ENCODE data around the gene SPATS2L. TPM values are rescaled to one million over a fixed set of nuclear protein-coding genes. Genes with fewer than 3 reads are reported as not detected.

SPATS2L gene
- total and polyA plus RNA-seq, 2 of the 13 experiments (the other 11 are each of a cell fraction or from before 2014, with no cell fraction given), result 154 to 212 TPM

DNA sequence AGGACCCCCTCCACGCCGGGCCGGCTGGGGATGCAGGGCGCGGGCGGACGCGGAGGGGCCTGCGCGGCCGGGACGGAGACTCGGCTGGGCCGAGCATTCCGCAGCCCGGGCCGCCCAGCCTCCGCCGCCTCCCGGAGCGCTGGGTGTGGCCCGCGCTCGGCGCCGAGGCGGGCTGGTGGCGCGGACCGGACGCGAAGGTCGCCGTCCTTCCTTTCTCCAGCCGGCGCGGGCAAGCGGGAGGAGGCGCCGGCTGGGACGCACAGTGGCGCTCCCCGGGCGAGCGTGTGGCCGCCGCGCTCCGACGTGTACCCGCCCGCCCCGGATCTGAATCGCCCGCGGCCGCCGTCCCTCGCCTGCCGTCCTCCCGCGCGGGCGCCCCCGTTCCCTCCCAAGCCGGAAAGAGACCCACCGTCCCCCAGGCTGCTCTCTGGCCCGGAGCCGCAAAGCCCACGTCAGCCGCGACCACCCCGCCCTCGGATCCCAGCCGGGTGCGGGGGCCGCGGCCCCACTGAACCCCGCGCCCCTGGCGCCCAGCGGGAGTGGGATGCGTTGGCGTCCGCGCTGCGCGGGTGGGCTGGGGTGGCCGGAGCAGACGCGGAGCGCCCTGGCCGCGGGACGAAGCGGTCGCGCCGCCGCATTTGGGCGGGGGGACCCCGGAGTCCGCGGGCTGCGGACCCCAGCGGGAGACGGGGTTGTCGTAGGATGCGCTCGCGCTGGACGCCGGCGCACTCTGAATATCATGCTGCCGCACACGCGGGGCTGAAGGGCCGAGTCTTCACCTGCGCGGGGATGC, 634 bp downstream of the SPATS2L start (continued):
- TF ChIP-seq, protein P1, sequence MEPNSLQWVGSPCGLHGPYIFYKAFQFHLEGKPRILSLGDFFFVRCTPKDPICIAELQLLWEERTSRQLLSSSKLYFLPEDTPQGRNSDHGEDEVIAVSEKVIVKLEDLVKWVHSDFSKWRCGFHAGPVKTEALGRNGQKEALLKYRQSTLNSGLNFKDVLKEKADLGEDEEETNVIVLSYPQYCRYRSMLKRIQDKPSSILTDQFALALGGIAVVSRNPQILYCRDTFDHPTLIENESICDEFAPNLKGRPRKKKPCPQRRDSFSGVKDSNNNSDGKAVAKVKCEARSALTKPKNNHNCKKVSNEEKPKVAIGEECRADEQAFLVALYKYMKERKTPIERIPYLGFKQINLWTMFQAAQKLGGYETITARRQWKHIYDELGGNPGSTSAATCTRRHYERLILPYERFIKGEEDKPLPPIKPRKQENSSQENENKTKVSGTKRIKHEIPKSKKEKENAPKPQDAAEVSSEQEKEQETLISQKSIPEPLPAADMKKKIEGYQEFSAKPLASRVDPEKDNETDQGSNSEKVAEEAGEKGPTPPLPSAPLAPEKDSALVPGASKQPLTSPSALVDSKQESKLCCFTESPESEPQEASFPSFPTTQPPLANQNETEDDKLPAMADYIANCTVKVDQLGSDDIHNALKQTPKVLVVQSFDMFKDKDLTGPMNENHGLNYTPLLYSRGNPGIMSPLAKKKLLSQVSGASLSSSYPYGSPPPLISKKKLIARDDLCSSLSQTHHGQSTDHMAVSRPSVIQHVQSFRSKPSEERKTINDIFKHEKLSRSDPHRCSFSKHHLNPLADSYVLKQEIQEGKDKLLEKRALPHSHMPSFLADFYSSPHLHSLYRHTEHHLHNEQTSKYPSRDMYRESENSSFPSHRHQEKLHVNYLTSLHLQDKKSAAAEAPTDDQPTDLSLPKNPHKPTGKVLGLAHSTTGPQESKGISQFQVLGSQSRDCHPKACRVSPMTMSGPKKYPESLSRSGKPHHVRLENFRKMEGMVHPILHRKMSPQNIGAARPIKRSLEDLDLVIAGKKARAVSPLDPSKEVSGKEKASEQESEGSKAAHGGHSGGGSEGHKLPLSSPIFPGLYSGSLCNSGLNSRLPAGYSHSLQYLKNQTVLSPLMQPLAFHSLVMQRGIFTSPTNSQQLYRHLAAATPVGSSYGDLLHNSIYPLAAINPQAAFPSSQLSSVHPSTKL (CRISPR knock-in tag; IDR thresholded peaks at IDR 0.05), result peak; percentile 16; the same call in 1 of the 2 replicates
- TF ChIP-seq ZNF12 (CRISPR knock-in tag; IDR thresholded peaks at IDR 0.05), result no peak
- TF ChIP-seq SKIL (CRISPR knock-in tag; IDR thresholded peaks at IDR 0.05; ENCODE audit: borderline replicate concordance), result no peak
- TF ChIP-seq KAT7 (CRISPR knock-in tag; IDR thresholded peaks at IDR 0.05; ENCODE audit: borderline replicate concordance), result peak; percentile 13; the same call in 1 of the 2 replicates
- no peak for TF ChIP-seq ELF4 (CRISPR knock-in tag; IDR thresholded peaks at IDR 0.05; ENCODE audit: borderline replicate concordance)
- no peak for TF ChIP-seq PAF1 (CRISPR knock-in tag; IDR thresholded peaks at IDR 0.05)
- TF ChIP-seq, protein P2, sequence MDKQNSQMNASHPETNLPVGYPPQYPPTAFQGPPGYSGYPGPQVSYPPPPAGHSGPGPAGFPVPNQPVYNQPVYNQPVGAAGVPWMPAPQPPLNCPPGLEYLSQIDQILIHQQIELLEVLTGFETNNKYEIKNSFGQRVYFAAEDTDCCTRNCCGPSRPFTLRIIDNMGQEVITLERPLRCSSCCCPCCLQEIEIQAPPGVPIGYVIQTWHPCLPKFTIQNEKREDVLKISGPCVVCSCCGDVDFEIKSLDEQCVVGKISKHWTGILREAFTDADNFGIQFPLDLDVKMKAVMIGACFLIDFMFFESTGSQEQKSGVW (CRISPR knock-in tag; IDR thresholded peaks at IDR 0.05; ENCODE audit: borderline replicate concordance), result no peak
- TF ChIP-seq SRSF4 (IDR thresholded peaks at IDR 0.05; ENCODE audit: low read depth, low read length, poor library complexity, severe bottlenecking), result peak; percentile 81
- peak; percentile 78; the same call in 1 of the 2 replicates for TF ChIP-seq SRY (CRISPR knock-in tag; IDR thresholded peaks at IDR 0.05)
- TF ChIP-seq ZNF547 (CRISPR knock-in tag; IDR thresholded peaks at IDR 0.05), result no peak; the same call in 1 of the 2 replicates
- TF ChIP-seq ZSCAN31 (CRISPR knock-in tag; IDR thresholded peaks at IDR 0.05; ENCODE audit: low read depth), result no peak
- no peak for TF ChIP-seq EEA1 (CRISPR knock-in tag; IDR thresholded peaks at IDR 0.05; ENCODE audit: borderline replicate concordance)
- TF ChIP-seq, protein P3, sequence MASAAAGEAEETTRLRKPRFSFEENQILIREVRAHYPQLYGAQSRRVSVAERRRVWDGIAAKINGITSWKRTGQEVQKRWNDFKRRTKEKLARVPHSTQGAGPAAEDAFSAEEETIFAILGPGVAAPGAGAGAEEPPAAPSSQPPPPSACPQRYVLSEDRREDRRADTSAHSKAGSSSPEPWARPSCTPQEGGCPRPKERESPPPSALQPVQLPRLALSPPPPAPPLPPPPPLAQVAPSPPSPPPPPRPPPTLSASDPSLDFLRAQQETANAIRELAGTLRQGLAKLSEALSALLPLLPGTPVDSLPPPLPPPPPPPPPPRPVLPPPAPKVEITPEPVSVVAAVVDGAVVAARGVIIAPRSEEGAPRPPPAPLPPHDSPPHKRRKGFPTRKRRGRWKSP (CRISPR knock-in tag; IDR thresholded peaks at IDR 0.05), result 0 out of 2 replicates have a peak, but pooled peaks have one; percentile 24
- TF ChIP-seq ZSCAN21 (CRISPR knock-in tag; IDR thresholded peaks at IDR 0.05; ENCODE audit: borderline replicate concordance), result peak; percentile 87; the same call in 1 of the 2 replicates
